ENCODE results near the gene FSTL5. TPM values are rescaled to one million over a fixed set of nuclear protein-coding genes. Genes with fewer than 3 reads are reported as not detected.

FSTL5 gene
- total and polyA plus RNA-seq, 10 of the 15 experiments (the other 5 are each of a cell fraction or from before 2014, with no cell fraction given), result 0.04 to 2.4 (median 0.08) TPM; not detected in 4

- intact Hi-C loops (cut with micrococcal nuclease; ENCODE audit: unreplicated experiment) (no loop called here), in situ Hi-C loops (cut with MboI) (no loop called here)
- ChIA-PET SMC1A (ENCODE audit: uncharacterized antibody, unreplicated experiment) (no interaction called here), POLR2A (no interaction called here), CTCF (no interaction called here), RAD21 (ENCODE audit: unreplicated experiment) (no interaction called here)
- H3K4me1 ChIP-seq (ENCODE audit: control insufficient read depth, insufficient read depth, low read length), result no peaks in the 10 kb centered on the region
- no TSS peak for BruUV-seq (replicated peaks)
- H3K36me3 ChIP-seq (ENCODE audit: control insufficient read depth in 2 of 2, insufficient read depth in 2 of 2, low read length in 1 of 2), result no peaks in the 10 kb centered on the region
- no peaks in the 10 kb centered on the region for H3K79me2 ChIP-seq (ENCODE audit: control insufficient read depth, insufficient read depth, low read length)
- H4K20me1 ChIP-seq (ENCODE audit: control insufficient read depth, insufficient read depth), result no peaks in the 10 kb centered on the region
- 25% methylated on average over 2 of the region's 2 CpGs for WGBS (ENCODE audit: insufficient coverage, insufficient replicate concordance, low lambda C conversion rate, missing lambda C conversion rate)
- ATAC-seq, result no peak
- no peak overlapping the region for H2AFZ ChIP-seq (ENCODE audit: control insufficient read depth, low read depth, low read length)
- no peak for DNase-seq (ENCODE audit: low read depth, low spot score)
- TF ChIP-seq NR2C1 (IDR thresholded peaks at IDR 0.05) (no peak), ATF2 (IDR thresholded peaks at IDR 0.05; ENCODE audit: low read length) (no peak), CEBPZ (IDR thresholded peaks at IDR 0.05; ENCODE audit: low read depth, low read length) (no peak), FOXK2 (IDR thresholded peaks at IDR 0.05) (no peak), POLR2A (IDR thresholded peaks at IDR 0.05; ENCODE audit: low read depth, low read length) (no peak), ELK1 (IDR thresholded peaks at IDR 0.05; ENCODE audit: low read depth, low read length) (no peak), NFIC (IDR thresholded peaks at IDR 0.05; ENCODE audit: low read depth, low read length) (no peak), NFXL1 (IDR thresholded peaks at IDR 0.05; ENCODE audit: borderline replicate concordance) (no peak), MXI1 (IDR thresholded peaks at IDR 0.05; ENCODE audit: low read depth, low read length) (no peak), CHD4 (IDR thresholded peaks at IDR 0.05) (no peak)
- FAIRE-seq, result no peak
- no peaks in the 10 kb centered on the region for H3K27me3 ChIP-seq (replicated peaks in 1 of 2; ENCODE audit: control insufficient read depth in 2 of 2, insufficient read depth in 2 of 2, low read length in 1 of 2)
- no peak overlapping the region for H3K4me2 ChIP-seq (ENCODE audit: control insufficient read depth, insufficient read depth)
- H3K9me3 ChIP-seq (replicated peaks; ENCODE audit: control insufficient read depth, insufficient read depth, low read length), result no peaks in the 10 kb centered on the region
- H3K4me3 ChIP-seq, result no peak overlapping the region
- H3K9ac ChIP-seq (ENCODE audit: control insufficient read depth, insufficient read depth, low read length), result no peak overlapping the region
- H3K27ac ChIP-seq (ENCODE audit: control insufficient read depth, insufficient read depth), result no peak overlapping the region
Observed at GRCh38 chr4:162149644-162150043, 14.2 kb downstream of the FSTL5 start.

All from GM12878 (cell line).